Heart right ventricle (tissue), 16 donors: ENCODE results near the gene EIF1B. TPM values are rescaled to one million over a fixed set of nuclear protein-coding genes. Genes with fewer than 3 reads are reported as not detected.

Experiments used
- ATAC-seq, 8 donors: fragments of 200-7000 bp; cut with Tn5 transposase; one replicate each; pipeline ENCODE4 v1.9.1; 2020; ENCODE audit warnings: mild to moderate bottlenecking in 8 of 8, moderate library complexity in 8 of 8, moderate number of reproducible peaks in 1 of 8
- DNase-seq, 2 donors: peaks; one replicate each; pipeline ENCODE4 v3.0.0-alpha.2; 2020
- H3K27ac ChIP-seq, 10 donors: fragments of 200-600 bp; sonication (generic) in 2 of 10; one replicate each; pipeline versions ENCODE4 v1.5.0 to v1.8.0; 2020 to 2022; ENCODE audit warnings: mild to moderate bottlenecking in 3 of 10
- H3K27me3 ChIP-seq, 7 donors: fragments of 200-600 bp; one replicate each; pipeline ENCODE4 v1.8.0; 2021 to 2022; ENCODE audit warnings: mild to moderate bottlenecking in 2 of 7
- H3K36me3 ChIP-seq, 9 donors: fragments of 200-600 bp; sonication (generic) in 1 of 9; one replicate each; pipeline versions ENCODE4 v1.5.0 to v1.8.0; 2020 to 2022; ENCODE audit warnings: mild to moderate bottlenecking in 2 of 9
- H3K4me1 ChIP-seq, 9 donors: fragments of 200-600 bp; sonication (generic) in 1 of 9; one replicate each; pipeline versions ENCODE4 v1.5.0 to v1.8.0; 2020 to 2022; ENCODE audit warnings: mild to moderate bottlenecking in 4 of 9
- H3K4me3 ChIP-seq, 10 donors: fragments of 200-600 bp; sonication (generic) in 2 of 10; one replicate each; pipeline versions ENCODE4 v1.5.0 to v1.8.0; 2020 to 2022; ENCODE audit warnings: mild to moderate bottlenecking in 7 of 10, moderate library complexity in 2 of 10
- H3K9me3 ChIP-seq, 11 donors: fragments of 200-600 bp in 10 of 11; sonication (generic) in 2 of 11; one replicate each; pipeline versions ENCODE4 v1.5.0 to v1.8.0; 2013 to 2022; ENCODE audit warnings: mild to moderate bottlenecking in 2 of 11, control low read depth in 1 of 11, moderate library complexity in 1 of 11
- WGBS, 2 donors: extraction: QIAGEN DNeasy Blood & Tissue Kit; methylation state at CpG; one replicate each; pipeline ENCODE4 v1.1.7; 2013; ENCODE audit warnings: inconsistent platforms in 1 of 2; 5-methylcytosine and 5-hydroxymethylcytosine counted together
- intact Hi-C, 10 donors: fragments of 100-400 bp; cut with DNase I; formaldehyde crosslinking; loops; one replicate each; pipeline versions ENCODE4 v1.11.1 to v1.14.2; 2022
- polyA plus RNA-seq, 2 donors: library from polyadenylated mRNA; stranded (reverse); fragments of 200-250 nt; gene quantifications; one replicate each; pipeline ENCODE4 v1.2.3, GENCODE V29; 2013
- total RNA-seq, 10 donors: library from RNA; stranded (reverse); fragmentation: NEBNext Ultra II Directional in 3 of 10; extraction: Animal tissue kit (Norgen Biotek cat#: 25700) in 3 of 10; gene quantifications; one replicate each; pipeline versions ENCODE4 v1.2.1 to v1.2.4, GENCODE V29; 2021 to 2023
- TF ChIP-seq, protein P1 (sequence below), 9 donors: fragments of 200-600 bp; sonication (generic) in 2 of 9; IDR thresholded peaks; one replicate each; pipeline versions ENCODE4 v1.5.0 to v1.8.0; 2021 to 2022; ENCODE audit warnings: antibody characterized with exemption in 9 of 9, mild to moderate bottlenecking in 5 of 9, moderate library complexity in 1 of 9
- donor health status: Arrhythmogenic right ventricular cardiomyopathy.
- donor health status: ischemic (EF 13 %, LVEDD 7.1; RV severe dilation, severe dysfunction).
- donor health status: healthy with polysubstance abuse.
- donor health status: DM: no; HTN: yes; CAD: no.
- donor health status: DM: no; HTN: no; CAD: no.
- donor health status: ischemic (EF 25% LVEDD 6.9; RV normal size, moderate dysfunction).
- donor health status: ischemic (EF 25% LVEDD 5.7; RV mildly dilated, moderate dysfunction).
- donor health status: healthy.
- donor health status: DM: yes; HTN: yes; CAD: no.
- donor health status: Ischemic cardiomyopathy.
- donor health status: ischemic (EF 35%, LVEDD 5.7; RV mildly dilated, moderate dysfunction).
- donor health status: nonischemic (EF 11% LVEDD 7.7; RV severe dilation, severe dysfunction).
- donor health status: DM: yes; HTN: yes; CAD: no.
- donor health status: PGD.
- donor health status: ischemic (EF 29% LVEDD 5.4; RV normal size, mild dysfunction).
- donor health status: nonischemic (EF 23%, LVEDD 6.1; RV moderate dilation, normal function).

The EIF1B gene
- total and polyA plus RNA-seq, 12 donors: 111 to 381 (median 283) TPM

- WGBS, 2 donors: 58 to 83% methylated on average over 2 of the region's 2 CpGs
- Histone ChIP-seq H3K27ac (no peak overlapping the region), H3K4me3 (no peak overlapping the region), H3K27me3 (no peaks in the 10 kb centered on the region), H3K9me3 (peaks cover 0 to 9% (median 4%) of the 10 kb centered on the region in 11 donors), H3K4me1 (no peaks in the 10 kb centered on the region), H3K36me3 (no peaks in the 10 kb centered on the region)
- TF ChIP-seq, protein P1, sequence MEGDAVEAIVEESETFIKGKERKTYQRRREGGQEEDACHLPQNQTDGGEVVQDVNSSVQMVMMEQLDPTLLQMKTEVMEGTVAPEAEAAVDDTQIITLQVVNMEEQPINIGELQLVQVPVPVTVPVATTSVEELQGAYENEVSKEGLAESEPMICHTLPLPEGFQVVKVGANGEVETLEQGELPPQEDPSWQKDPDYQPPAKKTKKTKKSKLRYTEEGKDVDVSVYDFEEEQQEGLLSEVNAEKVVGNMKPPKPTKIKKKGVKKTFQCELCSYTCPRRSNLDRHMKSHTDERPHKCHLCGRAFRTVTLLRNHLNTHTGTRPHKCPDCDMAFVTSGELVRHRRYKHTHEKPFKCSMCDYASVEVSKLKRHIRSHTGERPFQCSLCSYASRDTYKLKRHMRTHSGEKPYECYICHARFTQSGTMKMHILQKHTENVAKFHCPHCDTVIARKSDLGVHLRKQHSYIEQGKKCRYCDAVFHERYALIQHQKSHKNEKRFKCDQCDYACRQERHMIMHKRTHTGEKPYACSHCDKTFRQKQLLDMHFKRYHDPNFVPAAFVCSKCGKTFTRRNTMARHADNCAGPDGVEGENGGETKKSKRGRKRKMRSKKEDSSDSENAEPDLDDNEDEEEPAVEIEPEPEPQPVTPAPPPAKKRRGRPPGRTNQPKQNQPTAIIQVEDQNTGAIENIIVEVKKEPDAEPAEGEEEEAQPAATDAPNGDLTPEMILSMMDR (IDR thresholded peaks at IDR 0.05): no peak
- ATAC-seq: no peak
- no peak for DNase-seq
- intact Hi-C loops: no loop called here
These were observed 45.9 kb downstream of the EIF1B start for GRCh38 chr3:40355410-40355809.

DNA sequence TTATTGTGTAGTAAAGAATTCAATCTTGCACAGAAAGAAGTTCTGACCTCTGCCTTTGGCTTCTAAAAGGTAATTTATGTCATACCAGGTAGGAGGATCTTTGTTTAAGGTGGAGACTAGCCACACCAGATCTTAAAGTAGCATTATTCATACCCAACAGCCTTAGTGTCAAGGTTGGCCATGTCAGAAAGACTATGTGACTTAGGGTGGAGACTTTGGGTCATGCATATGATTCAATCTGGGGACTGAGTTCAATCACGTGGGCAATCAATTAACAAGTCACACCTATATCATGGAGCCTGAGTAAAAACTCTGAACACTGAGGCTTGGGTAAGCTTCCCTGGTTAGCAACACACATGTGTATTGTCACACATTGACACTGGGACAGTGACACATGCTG lies 48.9 kb downstream of the EIF1B start:
- Histone ChIP-seq H3K4me3 (no peak overlapping the region), H3K27me3 (no peaks in the 10 kb centered on the region), H3K36me3 (no peaks in the 10 kb centered on the region), H3K9me3 (no peaks in the 10 kb centered on the region), H3K27ac (no peak overlapping the region), H3K4me1 (no peaks in the 10 kb centered on the region)
- TF ChIP-seq, protein P1 (IDR thresholded peaks at IDR 0.05): no peak
- WGBS, 2 donors: 80% methylated on average over 1 of the region's 1 CpG
- DNase-seq (no peak), ATAC-seq (no peak)
- intact Hi-C loops: no loop called here

Other genes with a start within 250 kb of the EIF1B start
- gene ENTPD3, start 77.5 kb downstream of the EIF1B start, total RNA-seq: under 1 TPM in 9 of 10 donors, not detected in 1; 0.15 to 0.77 (median 0.40) TPM
- gene ENTPD3, start 77.5 kb downstream of the EIF1B start, polyA plus RNA-seq: under 1 TPM; 0.25 to 0.51 TPM
- 1,000 to 10,000 TPM in 5 of 10 donors, 100 to 1,000 TPM in 5; 882 to 1,323 (median 991) TPM for gene RPL14, start 147.6 kb downstream of the EIF1B start, total RNA-seq
- gene RPL14, start 147.6 kb downstream of the EIF1B start, polyA plus RNA-seq: 1,000 to 10,000 TPM; 1,415 to 1,433 TPM
- gene ZNF619, start 167.4 kb downstream of the EIF1B start, total RNA-seq: 1 to 10 TPM; 3.0 to 6.1 (median 5.0) TPM
- gene ZNF619, start 167.4 kb downstream of the EIF1B start, polyA plus RNA-seq: 1 to 10 TPM; 1.0 to 1.7 TPM
- 1 to 10 TPM; 1.3 to 3.6 (median 2.7) TPM for gene ZNF620, start 196.3 kb downstream of the EIF1B start, total RNA-seq
- 1 to 10 TPM; 1.4 to 1.9 TPM for gene ZNF620, start 196.3 kb downstream of the EIF1B start, polyA plus RNA-seq
- gene ZNF621, start 215.3 kb downstream of the EIF1B start, total RNA-seq: 10 to 100 TPM in 6 of 10 donors, 1 to 10 TPM in 4; 8.9 to 14.6 (median 10.5) TPM
- 10 to 100 TPM in 1 of 2 donors, 1 to 10 TPM in 1; 5.5 to 13.7 TPM for gene ZNF621, start 215.3 kb downstream of the EIF1B start, polyA plus RNA-seq